Measurements from ENCODE around the gene NPC1L1. TPM values are rescaled to one million over a fixed set of nuclear protein-coding genes. Genes with fewer than 3 reads are reported as not detected.

NPC1L1 gene
- total RNA-seq, 2 experiments from 2014 or later = 0.13 TPM; not detected in 1

DNA sequence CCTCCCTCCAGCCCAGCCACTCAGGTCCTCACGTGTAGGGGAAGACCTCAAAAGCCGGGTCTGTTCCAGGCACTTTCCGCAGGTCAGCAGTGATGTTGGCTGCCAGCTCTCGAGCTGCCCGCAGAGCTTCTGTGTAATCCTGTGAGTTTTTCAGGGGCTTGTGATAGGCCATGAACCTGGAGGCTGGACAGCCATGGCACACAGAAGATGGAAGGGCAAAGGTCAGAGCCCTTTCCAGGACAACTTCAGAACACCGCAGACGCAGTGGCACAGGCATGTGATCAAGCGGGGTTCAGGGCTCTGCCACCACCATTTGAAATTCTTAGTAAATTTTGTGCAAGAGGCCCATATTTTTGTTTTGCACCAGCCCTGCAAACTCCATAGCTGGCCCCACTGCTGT is 24.0 kb downstream of the NPC1L1 start:
- no peak for DNase-seq (ENCODE audit: low spot score)
- Histone ChIP-seq H3K9me2 (ENCODE audit: insufficient read depth, low read length) (no peaks in the 10 kb centered on the region), H3K9me3 (ENCODE audit: low read length) (no peaks in the 10 kb centered on the region), H3K4me3 (ENCODE audit: low read depth, low read length, poor library complexity, severe bottlenecking) (no peak overlapping the region), H3K4me2 (ENCODE audit: low read length) (no peak overlapping the region), H3K27ac (ENCODE audit: low read depth, low read length, poor library complexity, severe bottlenecking) (no peak overlapping the region), H2AFZ (ENCODE audit: low read length) (no peak overlapping the region), H3K79me2 (ENCODE audit: insufficient read depth, low read depth, low read length) (no peaks in the 10 kb centered on the region), H4K20me1 (ENCODE audit: insufficient read depth, low read length) (no peaks in the 10 kb centered on the region), H3K4me1 (ENCODE audit: insufficient read depth, low read length, poor library complexity, severe bottlenecking) (no peaks in the 10 kb centered on the region), H3K36me3 (ENCODE audit: insufficient read depth, low read length) (no peaks in the 10 kb centered on the region)
- ChIA-PET CTCF (ENCODE audit: unreplicated experiment) (no interaction called here), POLR2A (interaction anchor here (0.6 kb wide), 1 partner anchor 178 kb away, joined by 3 read pairs; no protein-coding TSS in a partner anchor)
- no TSS peak for BruUV-seq (replicated peaks)
- intact Hi-C loops (cut with micrococcal nuclease; ENCODE audit: unreplicated experiment) = no loop called here
- TF ChIP-seq EZH2phosphoT487 (IDR thresholded peaks at IDR 0.05; ENCODE audit: borderline replicate concordance, low read depth, low read length) = no peak
- TF ChIP-seq, protein P1, sequence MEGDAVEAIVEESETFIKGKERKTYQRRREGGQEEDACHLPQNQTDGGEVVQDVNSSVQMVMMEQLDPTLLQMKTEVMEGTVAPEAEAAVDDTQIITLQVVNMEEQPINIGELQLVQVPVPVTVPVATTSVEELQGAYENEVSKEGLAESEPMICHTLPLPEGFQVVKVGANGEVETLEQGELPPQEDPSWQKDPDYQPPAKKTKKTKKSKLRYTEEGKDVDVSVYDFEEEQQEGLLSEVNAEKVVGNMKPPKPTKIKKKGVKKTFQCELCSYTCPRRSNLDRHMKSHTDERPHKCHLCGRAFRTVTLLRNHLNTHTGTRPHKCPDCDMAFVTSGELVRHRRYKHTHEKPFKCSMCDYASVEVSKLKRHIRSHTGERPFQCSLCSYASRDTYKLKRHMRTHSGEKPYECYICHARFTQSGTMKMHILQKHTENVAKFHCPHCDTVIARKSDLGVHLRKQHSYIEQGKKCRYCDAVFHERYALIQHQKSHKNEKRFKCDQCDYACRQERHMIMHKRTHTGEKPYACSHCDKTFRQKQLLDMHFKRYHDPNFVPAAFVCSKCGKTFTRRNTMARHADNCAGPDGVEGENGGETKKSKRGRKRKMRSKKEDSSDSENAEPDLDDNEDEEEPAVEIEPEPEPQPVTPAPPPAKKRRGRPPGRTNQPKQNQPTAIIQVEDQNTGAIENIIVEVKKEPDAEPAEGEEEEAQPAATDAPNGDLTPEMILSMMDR (conservative IDR thresholded peaks at IDR 0.05; ENCODE audit: low read length) = no peak

DNA sequence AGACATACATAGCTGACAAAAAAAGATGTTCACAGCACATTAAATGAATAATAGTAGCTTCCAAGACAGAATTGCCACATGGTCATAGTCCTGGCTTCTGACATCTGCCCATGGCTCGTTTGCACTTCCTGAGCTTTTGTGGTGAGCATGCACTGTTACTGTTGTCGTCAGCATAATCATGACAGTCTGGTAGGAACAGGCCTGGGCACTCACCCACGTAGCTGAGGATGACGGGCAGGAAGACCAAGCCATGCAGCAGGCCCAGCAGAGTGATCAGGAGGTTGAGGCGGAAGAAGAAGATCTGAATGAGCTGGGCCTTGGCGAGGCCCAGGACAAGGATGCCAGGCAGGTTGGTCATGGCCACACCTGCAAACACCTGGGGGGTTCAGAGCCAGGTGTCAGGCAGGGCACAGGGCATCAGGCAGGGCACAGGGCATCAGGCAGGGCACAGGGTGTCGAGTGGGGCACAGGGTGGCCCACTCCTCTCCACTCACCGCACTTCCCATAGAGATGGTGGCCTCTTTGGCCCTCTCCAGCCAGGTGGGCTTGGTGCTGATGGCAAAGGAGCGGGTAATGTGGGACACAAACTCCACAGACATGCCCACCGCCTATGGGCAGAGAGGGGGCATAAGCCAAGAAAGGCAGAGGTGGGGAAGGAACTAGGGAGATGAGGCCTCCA is 25.4 kb downstream of the NPC1L1 start:
- Histone ChIP-seq H3K4me3 (ENCODE audit: low read depth, low read length, poor library complexity, severe bottlenecking) (no peak overlapping the region), H3K27ac (ENCODE audit: low read depth, low read length, poor library complexity, severe bottlenecking) (no peak overlapping the region), H3K9me2 (ENCODE audit: insufficient read depth, low read length) (no peaks in the 10 kb centered on the region), H3K4me1 (ENCODE audit: insufficient read depth, low read length, poor library complexity, severe bottlenecking) (no peaks in the 10 kb centered on the region), H2AFZ (ENCODE audit: low read length) (no peak overlapping the region), H3K36me3 (ENCODE audit: insufficient read depth, low read length) (no peaks in the 10 kb centered on the region), H3K9me3 (ENCODE audit: low read length) (no peaks in the 10 kb centered on the region), H3K4me2 (ENCODE audit: low read length) (no peak overlapping the region), H3K79me2 (ENCODE audit: insufficient read depth, low read depth, low read length) (no peaks in the 10 kb centered on the region), H4K20me1 (ENCODE audit: insufficient read depth, low read length) (no peaks in the 10 kb centered on the region)
- ChIA-PET CTCF (ENCODE audit: unreplicated experiment) (no interaction called here), POLR2A (interaction anchor here (0.6 to 0.7 kb wide), 2 partner anchors 49 to 539 kb away, joined by 3 read pairs; no protein-coding TSS in a partner anchor)
- no TSS peak for BruUV-seq (replicated peaks)
- intact Hi-C loops (cut with micrococcal nuclease; ENCODE audit: unreplicated experiment) = no loop called here
- TF ChIP-seq EZH2phosphoT487 (IDR thresholded peaks at IDR 0.05; ENCODE audit: borderline replicate concordance, low read depth, low read length) = no peak
- TF ChIP-seq, protein P1 (conservative IDR thresholded peaks at IDR 0.05; ENCODE audit: low read length) = no peak
- no peak for DNase-seq (ENCODE audit: low spot score)

DNA sequence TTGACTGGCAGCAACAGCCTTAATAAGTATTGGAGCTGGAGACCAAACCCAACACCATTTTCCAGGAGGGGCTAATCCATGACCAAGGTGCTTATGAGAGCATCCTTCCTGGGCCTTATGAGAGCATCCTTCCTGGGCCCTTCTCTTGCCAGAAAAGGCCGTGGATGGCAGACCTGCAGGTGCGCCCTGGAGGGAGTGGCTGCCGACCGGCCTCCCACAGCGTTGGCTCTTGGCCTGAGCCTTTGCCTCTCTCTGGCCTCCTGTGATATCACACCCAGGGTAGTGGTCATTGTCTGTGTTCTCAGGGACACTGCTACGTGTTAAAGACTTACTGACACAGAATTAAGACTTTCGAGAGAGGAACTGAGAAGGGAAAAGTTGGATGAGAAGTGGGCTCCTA is 28.4 kb downstream of the NPC1L1 start:
- Histone ChIP-seq H3K4me2 (ENCODE audit: low read length) (no peak overlapping the region), H3K9me2 (ENCODE audit: insufficient read depth, low read length) (no peaks in the 10 kb centered on the region), H3K9me3 (ENCODE audit: low read length) (no peaks in the 10 kb centered on the region), H4K20me1 (ENCODE audit: insufficient read depth, low read length) (no peaks in the 10 kb centered on the region), H3K4me3 (ENCODE audit: low read depth, low read length, poor library complexity, severe bottlenecking) (no peak overlapping the region), H3K79me2 (ENCODE audit: insufficient read depth, low read depth, low read length) (no peaks in the 10 kb centered on the region), H3K27ac (ENCODE audit: low read depth, low read length, poor library complexity, severe bottlenecking) (no peak overlapping the region), H2AFZ (ENCODE audit: low read length) (no peak overlapping the region), H3K4me1 (ENCODE audit: insufficient read depth, low read length, poor library complexity, severe bottlenecking) (no peaks in the 10 kb centered on the region), H3K36me3 (ENCODE audit: insufficient read depth, low read length) (no peaks in the 10 kb centered on the region)
- no peak for DNase-seq (ENCODE audit: low spot score)
- BruUV-seq (replicated peaks) = no TSS peak
- CTCF ChIA-PET (ENCODE audit: unreplicated experiment) = no interaction called here
- intact Hi-C loops (cut with micrococcal nuclease; ENCODE audit: unreplicated experiment) = no loop called here
- TF ChIP-seq EZH2phosphoT487 (IDR thresholded peaks at IDR 0.05; ENCODE audit: borderline replicate concordance, low read depth, low read length) = no peak
- TF ChIP-seq, protein P1 (conservative IDR thresholded peaks at IDR 0.05; ENCODE audit: low read length) = no peak
- POLR2A ChIA-PET = no interaction called here

Measured in OCI-LY7 (cell line).